ENCODE results near the gene FBXO24.

Gene FBXO24

DNA sequence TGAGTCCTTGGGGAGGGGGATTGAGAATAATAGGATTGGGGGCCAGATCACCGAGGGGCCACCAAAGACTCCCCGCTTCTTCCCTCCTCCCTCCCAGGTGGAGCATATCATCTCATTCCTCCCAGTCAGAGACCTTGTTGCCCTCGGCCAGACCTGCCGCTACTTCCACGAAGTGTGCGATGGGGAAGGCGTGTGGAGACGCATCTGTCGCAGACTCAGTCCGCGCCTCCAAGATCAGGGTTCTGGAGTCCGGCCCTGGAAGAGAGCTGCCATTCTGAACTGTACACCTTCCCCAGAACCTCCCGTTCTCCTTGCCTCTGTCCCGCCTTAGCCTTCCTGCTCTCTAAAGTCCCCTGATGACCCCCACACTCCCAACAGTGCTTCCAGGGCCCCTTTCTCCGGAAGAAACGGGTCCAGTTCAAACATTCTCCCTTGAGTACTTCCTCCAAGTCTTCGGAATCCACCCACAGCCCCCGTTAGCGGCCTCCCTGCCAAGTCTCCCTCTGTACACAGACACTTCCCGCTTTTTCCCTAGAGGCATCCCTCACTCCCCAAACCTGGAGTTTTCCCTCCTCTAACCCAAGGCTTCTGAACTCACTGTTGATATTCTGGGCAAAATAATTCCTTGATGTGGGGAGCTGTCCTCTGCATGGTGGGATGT, 4.1 kb downstream of the FBXO24 start:
- DNase-seq (ENCODE audit: low spot score) = no peak

DNA sequence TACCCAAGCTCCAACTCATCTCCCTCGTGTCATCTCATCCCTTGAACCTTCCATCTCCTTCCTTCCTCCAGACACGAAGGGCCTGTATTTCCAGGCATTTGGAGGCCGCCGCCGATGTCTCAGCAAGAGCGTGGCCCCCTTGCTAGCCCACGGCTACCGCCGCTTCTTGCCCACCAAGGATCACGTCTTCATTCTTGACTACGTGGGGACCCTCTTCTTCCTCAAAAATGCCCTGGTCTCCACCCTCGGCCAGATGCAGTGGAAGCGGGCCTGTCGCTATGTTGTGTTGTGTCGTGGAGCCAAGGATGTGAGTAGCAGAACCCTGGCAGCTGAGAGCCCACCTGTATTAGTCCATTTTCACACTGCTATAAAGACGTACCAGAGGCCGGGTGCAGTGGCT, 5.5 kb downstream of the FBXO24 start:
- no peak for DNase-seq (ENCODE audit: low spot score)

DNA sequence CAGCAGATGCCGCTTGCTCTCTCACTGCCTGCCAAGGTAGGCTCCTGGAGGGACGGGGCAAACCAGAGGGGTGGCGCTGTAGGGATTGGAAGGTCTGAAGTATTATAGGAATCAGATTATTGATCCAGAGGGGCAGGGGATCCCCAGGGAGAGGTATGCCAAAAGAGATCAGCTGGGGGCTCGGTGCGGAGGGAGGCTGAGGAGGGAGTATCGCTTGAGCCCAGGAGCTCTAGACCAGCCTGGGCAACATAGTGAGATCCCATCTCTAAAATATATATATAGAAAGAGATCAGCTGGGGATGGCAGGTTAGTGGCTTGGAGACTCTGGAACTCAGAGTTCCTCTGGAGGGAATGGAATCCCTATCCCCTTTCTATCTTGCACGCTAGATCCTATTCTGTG, 9.1 kb downstream of the FBXO24 start:
- no peak for DNase-seq (ENCODE audit: low spot score)

DNA sequence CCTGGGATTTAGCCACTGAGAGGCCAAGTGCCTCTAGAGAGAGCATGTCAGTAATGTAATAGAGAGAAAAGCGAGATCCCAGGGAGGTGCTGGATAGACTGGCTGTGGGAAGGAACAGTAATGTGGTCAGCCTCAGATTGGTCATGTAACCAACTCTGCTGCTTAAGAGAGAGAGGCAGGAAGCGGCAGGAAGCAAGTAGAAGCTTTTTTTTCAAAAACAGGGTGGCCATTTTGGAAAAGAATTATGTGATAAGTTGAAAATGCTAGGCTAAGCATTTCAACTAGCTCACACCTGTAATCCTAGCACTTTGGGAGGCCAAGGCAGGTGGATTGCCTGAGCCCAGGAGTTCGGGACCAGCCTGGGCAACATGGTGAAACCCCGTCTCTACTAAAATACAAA, 12.3 kb downstream of the FBXO24 start:
- DNase-seq (ENCODE audit: low spot score) = no peak

DNA sequence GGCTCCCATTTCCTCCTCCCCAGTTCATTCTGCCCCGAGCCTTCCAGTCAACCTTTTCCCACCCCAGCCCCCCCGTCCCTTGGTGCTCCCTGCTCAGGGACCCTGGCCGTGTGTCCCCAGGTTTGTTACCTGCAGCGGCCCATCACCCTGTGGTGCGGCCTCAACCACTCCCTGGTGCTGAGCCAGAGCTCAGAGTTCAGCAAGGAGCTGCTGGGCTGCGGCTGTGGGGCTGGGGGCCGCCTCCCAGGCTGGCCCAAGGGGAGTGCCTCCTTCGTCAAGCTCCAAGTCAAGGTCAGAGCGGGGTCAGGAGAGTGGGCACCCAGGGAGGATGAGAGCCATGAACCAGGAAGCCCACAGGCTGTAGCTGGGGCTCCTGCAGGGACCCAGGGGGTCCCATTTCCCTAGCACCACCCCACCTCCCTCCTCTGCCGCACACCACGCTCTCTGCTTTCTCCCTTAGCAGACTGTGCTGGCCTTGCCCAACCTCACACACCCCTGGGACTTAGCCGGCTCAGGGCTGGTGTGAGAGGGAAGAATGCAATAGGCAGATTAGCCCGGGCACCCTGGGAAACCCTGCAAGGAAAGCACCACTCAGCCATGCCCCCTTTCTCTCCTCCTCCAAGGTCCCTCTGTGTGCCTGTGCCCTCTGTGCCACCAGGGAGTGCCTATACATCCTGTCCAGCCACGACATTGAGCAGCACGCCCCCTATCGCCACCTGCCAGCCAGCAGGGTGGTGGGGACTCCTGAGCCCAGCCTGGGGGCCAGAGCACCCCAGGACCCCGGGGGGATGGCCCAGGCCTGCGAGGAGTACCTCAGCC, 14.0 kb downstream of the FBXO24 start:
- no peak for DNase-seq (ENCODE audit: low spot score)

DNA sequence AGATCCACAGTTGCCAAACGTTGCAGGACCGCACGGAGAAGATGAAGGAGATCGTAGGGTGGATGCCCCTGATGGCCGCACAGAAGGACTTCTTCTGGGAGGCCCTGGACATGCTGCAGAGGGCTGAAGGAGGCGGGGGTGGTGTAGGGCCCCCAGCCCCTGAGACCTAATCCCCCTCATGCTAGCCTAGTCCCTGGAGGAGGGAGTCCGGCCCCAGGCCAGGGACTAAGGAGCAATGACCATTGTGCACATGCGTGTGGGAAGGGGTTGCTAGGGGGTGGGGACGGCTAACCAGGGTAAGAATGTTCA, 14.6 kb downstream of the FBXO24 start:
- DNase-seq (ENCODE audit: low spot score) = no peak

DNA sequence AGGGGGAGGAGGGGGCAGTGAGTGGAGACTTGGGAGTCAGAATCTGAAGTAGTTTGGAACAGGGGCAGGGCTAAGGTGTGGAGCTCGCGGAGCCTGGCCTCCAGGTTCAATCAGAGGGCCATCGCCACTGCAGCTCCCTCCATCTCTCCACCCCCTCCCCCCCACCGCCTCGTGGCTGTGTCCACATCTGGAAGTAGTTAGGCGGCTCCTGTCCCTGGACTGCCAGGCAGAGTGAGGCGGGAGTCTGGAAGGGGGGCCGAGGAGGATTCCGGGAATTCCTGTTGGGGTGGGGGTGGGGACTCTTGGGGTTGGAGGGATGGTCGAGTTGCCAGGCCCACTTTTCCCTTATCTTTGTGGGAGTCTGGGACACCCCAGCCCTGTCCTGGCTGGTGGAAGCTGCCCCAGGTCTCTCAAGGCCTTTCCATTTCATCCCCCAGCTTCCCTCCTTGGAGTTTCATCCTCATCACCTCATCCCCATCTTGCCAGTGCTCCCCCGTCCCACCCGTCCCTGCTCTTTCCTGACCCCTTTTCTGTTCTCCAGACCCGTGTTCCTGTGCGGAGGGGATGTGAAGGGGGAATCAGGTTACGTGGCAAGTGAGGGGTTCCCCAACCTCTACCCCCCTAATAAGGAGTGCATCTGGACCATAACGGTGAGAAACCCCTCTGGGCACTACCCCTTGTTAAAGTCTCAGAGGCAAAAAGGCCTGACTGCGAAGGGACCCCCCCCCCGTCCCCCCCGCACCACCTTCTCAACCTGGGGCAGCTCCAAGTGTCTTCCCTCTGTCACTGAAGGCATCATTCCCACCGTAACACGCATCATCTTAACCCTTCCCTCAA, 17.0 kb downstream of the FBXO24 start:
- peak; percentile 92 for DNase-seq (ENCODE audit: low spot score)

DNA sequence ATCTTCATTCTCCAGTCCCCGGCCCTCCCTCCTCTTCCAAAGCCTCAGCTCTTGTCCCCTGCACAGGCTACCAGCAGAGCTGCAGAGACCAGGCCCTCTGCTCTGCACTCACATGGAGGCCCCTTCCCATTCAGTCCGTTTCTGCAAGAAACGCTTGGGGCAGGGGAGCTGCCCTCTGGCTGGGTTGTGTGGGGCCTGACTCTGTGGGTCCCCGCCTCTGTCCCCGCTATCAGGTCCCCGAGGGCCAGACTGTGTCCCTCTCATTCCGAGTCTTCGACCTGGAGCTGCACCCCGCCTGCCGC, 17.5 kb downstream of the FBXO24 start:
- DNase-seq (ENCODE audit: low spot score) = peak; percentile 35

DNA sequence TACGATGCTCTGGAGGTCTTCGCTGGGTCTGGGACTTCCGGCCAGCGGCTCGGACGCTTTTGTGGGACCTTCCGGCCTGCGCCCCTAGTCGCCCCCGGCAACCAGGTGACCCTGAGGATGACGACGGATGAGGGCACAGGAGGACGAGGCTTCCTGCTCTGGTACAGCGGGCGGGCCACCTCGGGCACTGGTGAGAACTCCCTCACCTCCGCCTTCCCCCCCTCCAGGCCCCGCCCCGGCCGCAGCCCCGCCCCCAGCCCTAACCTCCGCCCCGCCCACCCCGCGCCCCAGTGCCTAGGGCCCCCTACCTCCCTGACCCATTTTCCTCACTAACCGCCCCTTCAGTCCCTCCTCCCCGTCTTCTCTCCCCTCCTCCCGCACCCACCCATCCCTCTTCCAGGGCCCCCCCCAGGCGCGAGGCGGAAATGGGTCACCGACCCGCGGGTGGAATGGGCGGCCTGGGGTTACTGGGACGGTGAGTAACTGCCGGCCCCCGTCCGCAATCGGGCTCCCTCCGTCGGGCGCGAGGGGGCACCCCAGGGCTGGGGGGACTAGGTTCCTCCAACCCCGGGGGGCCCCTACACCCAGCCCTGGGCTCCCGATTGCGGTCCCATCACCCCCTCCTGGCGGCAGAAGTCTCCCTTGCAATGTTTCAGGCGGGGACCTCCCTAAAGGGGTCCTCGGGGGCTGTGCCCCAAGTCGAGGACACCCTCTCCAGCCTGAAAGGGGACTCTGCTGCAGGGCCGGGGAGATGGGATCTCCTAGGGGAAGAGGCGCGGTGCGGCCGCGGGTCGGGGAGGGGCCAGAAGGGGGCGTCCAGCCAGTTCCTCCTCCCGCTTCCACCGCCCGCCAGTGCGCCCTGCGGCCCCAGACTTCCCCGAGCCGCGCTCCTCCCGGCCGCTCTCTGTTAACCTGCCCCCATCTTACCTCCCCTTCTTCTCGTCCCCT, 18.2 kb downstream of the FBXO24 start:
- DNase-seq (ENCODE audit: low spot score) = peak; percentile 90

DNA sequence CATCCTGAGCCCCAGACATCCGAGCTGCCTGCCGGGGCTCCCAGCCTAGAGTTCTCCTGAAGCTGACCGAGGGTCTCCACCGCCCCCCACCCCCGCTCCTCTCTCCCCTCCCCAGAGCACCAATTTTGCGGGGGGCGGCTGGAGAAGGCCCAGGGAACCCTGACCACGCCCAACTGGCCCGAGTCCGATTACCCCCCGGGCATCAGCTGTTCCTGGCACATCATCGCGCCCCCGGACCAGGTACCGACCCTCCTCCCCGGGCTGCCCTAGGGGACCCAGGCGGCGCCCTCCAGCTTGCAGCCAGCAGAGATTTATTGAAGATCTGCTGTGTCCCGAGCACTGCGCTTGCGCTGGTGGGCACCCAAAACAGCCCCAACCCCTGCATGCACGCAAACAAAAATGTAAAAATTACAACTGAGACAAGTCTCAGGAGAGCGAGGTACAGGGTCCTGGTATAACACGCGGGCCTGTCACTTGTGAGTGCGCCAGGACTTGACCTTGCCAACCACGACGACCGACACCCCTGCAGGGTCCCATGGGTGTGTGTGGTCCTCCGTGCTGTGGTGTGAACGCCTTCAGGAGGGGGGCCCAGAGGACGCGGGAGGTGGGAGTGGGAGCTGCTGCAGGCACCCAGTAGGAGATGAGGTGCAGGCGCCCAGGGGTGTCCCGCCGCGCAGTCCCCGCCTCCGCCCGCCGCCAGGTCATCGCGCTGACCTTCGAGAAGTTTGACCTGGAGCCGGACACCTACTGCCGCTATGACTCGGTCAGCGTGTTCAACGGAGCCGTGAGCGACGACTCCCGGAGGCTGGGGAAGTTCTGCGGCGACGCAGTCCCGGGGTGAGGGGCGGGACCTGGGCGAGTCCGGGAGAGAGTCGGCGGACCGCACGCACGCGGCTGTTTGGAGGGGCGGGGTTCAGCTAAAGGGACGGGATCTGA, 19.1 kb downstream of the FBXO24 start:
- no peak for DNase-seq (ENCODE audit: low spot score)

DNA sequence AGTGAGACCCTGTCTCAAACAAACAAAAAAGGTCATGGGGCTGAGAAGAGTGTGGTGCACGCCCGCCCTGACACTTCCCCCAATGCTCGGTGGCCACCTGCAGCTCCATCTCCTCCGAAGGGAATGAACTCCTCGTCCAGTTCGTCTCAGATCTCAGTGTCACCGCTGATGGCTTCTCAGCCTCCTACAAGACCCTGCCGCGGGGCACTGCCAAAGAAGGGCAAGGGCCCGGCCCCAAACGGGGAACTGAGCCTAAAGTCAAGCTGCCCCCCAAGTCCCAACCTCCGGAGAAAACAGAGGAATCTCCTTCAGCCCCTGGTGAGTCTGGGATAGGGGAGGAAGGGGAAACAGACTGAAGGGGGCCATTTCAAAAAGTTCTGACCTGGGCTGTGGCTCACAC, 20.2 kb downstream of the FBXO24 start:
- DNase-seq (ENCODE audit: low spot score) = no peak

DNA sequence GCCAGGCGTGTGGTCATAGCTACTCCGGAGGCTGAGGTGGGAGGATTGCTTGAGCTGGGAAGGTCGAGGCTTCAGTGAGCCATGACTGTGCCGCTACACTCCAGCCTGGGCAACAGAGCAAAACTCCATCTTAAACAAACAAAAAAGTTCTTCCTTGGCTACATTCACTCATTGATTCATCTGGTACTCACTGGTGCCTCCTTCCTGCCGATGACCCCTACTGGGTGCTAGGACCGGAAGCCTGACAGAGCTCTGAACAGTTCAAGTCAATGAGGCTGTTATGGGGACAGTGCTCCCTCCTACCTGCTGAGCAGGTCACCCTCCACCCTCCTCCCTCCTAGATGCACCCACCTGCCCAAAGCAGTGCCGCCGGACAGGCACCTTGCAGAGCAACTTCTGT, 21.0 kb downstream of the FBXO24 start:
- DNase-seq (ENCODE audit: low spot score) = no peak

DNA sequence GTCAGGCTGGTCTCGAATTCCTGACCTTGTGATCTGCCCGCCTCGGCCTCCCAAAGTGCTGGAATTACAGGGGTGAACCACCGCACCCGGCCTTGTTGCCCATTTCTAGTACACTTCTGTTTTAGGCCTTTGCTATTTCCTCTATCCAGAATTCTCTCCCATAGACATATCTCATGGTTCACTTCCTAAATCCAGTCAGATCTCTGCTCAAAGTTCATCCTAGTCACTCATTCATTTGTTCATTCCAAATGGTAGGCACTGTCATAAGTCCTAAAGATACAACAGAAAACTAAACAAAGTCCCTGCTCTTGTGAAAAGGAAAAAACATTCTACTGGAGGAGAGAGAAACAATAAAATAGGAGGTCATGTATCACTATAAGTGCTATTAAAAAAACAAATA, 23.8 kb downstream of the FBXO24 start:
- DNase-seq (ENCODE audit: low spot score) = no peak

DNA sequence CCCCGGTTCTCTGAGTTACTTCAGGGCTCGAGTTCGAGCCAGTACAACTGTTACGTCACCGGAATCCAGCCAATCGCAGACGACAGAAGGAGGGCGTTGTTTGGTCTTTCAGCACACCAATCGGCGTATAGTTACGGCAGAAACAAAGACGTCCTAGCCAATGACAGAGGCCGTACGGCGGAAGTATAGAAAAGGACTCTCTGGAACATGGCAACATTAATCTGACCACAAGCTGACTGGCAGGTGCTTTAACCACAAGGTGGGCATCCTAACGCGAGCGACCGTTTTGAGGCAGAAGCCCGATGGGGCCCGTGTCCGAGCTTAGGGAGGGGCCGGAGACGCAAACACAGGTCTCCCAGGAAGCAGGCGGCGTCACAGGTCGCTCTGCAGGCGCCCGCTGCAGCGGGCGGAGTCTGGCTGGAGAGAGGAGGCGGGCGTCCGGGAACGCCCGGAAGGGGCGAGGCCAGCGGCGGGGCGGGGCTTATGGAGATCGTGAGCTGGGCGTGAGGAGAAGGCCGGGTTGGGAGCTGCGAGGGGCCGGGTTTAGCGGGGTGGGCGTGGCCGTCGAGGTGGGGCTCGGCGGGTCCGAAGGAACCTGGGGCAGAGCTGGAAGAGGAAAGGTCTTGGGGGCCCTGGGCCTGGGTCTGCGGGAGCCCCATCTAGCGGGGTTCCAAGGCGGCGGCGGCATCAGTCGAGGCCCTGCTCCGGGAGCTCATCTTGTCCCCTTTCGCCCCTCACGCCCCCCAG, 26.0 kb downstream of the FBXO24 start, which contains the start of gene MOSPD3:
TSS of gene MOSPD3 (plus strand) at position 558 of the 747 bp plus-strand sequence. CDS start 252 bp downstream, outside the sequence.
- peak; percentile 99 for DNase-seq (ENCODE audit: low spot score)

DNA sequence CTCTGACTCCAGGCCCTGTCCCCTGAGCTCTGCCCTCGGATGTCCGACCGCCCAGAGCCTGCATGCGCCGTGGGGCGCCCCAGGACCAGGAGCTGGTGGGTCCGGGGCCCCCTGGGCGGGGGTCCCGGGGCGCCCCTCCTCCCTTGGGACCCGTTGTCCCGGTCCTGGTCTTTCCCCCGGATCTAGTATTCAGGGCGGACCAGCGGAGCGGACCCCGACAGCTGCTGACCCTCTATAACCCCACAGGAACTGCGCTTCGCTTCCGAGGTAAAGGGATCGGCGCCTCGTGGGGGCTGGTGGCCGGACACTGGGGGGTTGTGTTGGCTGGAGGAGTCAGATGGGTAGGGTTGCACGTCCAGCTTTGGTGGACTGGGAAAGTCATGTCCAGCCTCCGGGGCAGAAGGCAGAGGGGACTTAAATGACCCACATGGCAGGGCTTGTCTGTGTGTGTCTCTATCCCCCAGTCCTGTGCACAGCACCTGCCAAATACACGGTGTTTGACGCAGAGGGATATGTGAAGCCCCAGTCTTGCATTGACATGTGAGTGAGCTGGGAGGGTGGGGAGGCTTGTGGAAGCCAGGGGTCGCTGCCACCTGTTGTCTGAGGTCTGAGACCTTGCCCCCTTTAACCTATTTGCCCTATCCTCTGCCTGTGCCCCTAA, 26.7 kb downstream of the FBXO24 start:
- DNase-seq (ENCODE audit: low spot score) = peak; percentile 25

DNA sequence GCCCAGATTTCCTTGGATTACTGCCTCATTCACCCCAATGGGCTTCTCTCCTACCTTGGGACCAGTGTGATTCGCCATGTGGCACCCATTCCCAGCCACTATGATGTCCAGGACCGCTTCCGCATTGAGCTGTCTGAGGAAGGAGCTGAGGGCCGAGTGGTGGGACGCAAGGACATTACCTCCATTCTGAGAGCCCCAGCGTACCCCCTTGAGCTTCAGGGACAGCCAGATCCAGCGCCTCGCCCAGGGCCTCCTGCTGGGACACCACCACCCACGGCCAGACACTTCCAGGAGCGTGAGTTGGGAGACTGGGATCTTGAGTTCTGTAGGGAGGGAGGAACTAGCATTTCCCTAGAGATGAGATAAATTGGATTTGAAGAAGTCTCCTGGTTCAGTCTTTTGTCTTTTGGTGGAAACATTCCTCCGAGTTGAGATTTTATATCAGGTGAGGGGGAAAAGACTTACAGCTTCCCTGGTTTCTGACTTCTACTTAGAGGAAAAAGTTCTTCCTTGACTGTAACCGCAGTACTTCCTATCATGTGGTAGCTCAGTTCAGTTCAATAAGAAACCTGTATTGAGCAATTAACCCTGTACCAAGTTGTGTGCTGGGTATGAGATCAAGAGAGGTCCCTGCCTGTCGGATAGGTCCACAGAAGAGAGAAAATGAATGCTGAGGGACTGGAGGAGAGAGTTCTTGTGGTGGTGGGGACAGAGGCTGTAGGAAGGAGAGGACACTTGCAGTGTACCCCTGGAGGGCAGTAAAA, 27.5 kb downstream of the FBXO24 start:
- DNase-seq (ENCODE audit: low spot score) = no peak

DNA sequence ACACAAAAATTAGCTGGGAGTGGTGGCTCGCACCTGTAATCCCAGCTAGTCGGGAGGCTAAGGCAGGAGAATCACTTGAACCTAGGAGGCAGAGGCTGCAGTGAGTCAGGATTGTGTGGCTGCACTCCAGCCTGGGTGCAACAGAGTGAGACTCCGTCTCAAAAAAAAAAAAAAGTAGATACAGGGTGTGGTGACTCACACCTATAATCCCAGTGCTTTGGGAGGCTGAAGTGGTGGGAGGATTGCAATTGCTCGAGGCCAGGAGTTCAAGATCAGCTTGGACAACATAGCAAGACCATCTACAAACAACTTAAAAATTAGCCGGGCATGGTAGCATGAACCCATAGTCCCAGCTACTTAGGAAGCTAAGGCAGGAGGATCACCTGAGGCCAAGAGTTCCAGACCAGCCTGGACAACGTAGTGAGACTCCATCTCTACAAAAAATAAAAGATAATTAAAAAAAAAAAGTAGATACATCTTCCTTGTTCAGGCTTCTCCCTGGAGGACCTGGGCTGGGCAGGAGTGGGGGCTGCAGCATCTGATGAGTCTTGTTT, 28.3 kb downstream of the FBXO24 start:
- no peak for DNase-seq (ENCODE audit: low spot score)

DNA sequence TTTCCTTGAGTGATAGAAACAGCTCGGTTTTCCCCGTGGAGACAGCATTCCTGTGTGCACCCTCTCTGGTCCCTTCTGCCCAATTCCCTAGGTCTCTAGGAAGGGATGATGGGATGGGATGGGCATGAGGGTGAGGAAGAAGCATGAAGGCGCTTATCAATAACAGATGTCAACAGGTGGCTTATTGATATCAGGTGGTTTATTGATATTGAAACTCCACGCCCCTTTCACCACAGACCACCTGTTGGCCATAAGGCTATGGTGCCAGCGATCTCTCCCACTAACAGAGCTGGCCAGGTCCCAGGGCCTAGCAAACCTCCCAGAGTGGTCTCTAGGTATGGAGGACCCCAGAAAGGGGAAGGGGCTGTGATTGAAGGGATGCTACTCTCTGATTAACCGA, 34.1 kb downstream of the FBXO24 start:
- DNase-seq (ENCODE audit: low spot score) = no peak

All from GM03348 (cell line).